H1 (cell line): ENCODE results near the gene RPS27A. TPM values are rescaled to one million over a fixed set of nuclear protein-coding genes. Genes with fewer than 3 reads are reported as not detected.

ENCODE experiments used
- CTCF ChIA-PET: fragments of 300-600 bp; sonication (Branson Sonifier 250); formaldehyde crosslinking; loops from one replicate; lab custom pipeline; 2021; ENCODE audit not compliant: partially characterized antibody; lab: Charles Lee
- POLR2A ChIA-PET: fragments of 300-600 bp; sonication (Branson Sonifier 250); formaldehyde crosslinking; loops from one replicate; lab custom pipeline; 2021; ENCODE audit warnings: inconsistent platforms; ENCODE audit not compliant: partially characterized antibody; lab: Charles Lee
- DNase-seq, 2 experiments: peaks; one replicate each; pipeline versions ENCODE4 v3.0.0 to v3.0.0-alpha.2; 2010 to 2022; ENCODE audit warnings: low spot score in 2 of 2, low read depth in 1 of 2, mixed read lengths in 1 of 2
- FAIRE-seq: peaks from 2 replicates; lab custom pipeline; 2011; peaks lifted over from hg19 to GRCh38; lab: Jason Lieb, UNC
- H2AFZ ChIP-seq: 2 replicates; pipeline ENCODE4 v1.8.1; 2012; ENCODE audit warnings: low read length, inconsistent platforms
- H2AK5ac ChIP-seq: 2 replicates; pipeline ENCODE4 v1.6.1; 2013; ENCODE audit warnings: low read depth, low read length
- H2BK120ac ChIP-seq: replicated peaks from 2 replicates; pipeline ENCODE3; 2013; ENCODE audit warnings: low read depth, low read length, inconsistent platforms
- H2BK12ac ChIP-seq: 2 replicates; pipeline ENCODE4 v1.6.1; 2013; ENCODE audit warnings: low read depth, low read length
- H2BK15ac ChIP-seq: 2 replicates; pipeline ENCODE4 v1.6.1; 2013; ENCODE audit warnings: low read length
- H2BK20ac ChIP-seq: 2 replicates; pipeline ENCODE4 v1.6.1; 2013; ENCODE audit warnings: low read length
- H2BK5ac ChIP-seq: 2 replicates; pipeline ENCODE4 v1.6.1; 2013; ENCODE audit warnings: low read depth, low read length
- H3K14ac ChIP-seq: 2 replicates; pipeline ENCODE4 v1.6.1; 2013; ENCODE audit warnings: inconsistent platforms; ENCODE audit not compliant: insufficient read length
- H3K18ac ChIP-seq: 2 replicates; pipeline ENCODE4 v1.6.1; 2013; ENCODE audit warnings: low read length; ENCODE audit errors: extremely low read depth
- H3K23ac ChIP-seq: 2 replicates; pipeline ENCODE4 v1.6.1; 2013; ENCODE audit warnings: inconsistent platforms; ENCODE audit not compliant: insufficient read length
- H3K23me2 ChIP-seq: 2 replicates; pipeline ENCODE4 v1.6.1; 2013; ENCODE audit warnings: low read depth, low read length
- H3K27ac ChIP-seq: 2 replicates; pipeline ENCODE4 v1.6.1; 2011; ENCODE audit warnings: low read depth, low read length, inconsistent platforms
- H3K27me3 ChIP-seq, 4 experiments: replicated peaks in 1 of 4; 1 replicate in 1 of 4; 2 replicates in 3 of 4; pipeline versions ENCODE4 v1.6.1 to v1.8.1; 2011 to 2013; ENCODE audit warnings: low read length in 3 of 4, mild to moderate bottlenecking in 3 of 4, inconsistent platforms in 2 of 4, mixed read lengths in 2 of 4, moderate library complexity in 1 of 4; ENCODE audit not compliant: control insufficient read depth in 3 of 4, insufficient read depth in 3 of 4; ENCODE audit errors: extremely low read depth in 1 of 4
- H3K36me3 ChIP-seq, 4 experiments: 2 replicates each; pipeline versions ENCODE4 v1.6.1 to v1.8.1; 2011 to 2013; ENCODE audit warnings: mild to moderate bottlenecking in 4 of 4, low read length in 3 of 4, moderate library complexity in 2 of 4, control low read depth in 1 of 4, inconsistent platforms in 1 of 4; ENCODE audit not compliant: insufficient read depth in 4 of 4, control insufficient read depth in 2 of 4
- H3K4ac ChIP-seq: replicated peaks from 2 replicates; pipeline ENCODE3; 2013; ENCODE audit warnings: low read length, low read depth, mixed read lengths, inconsistent platforms; ENCODE audit not compliant: insufficient read length
- H3K4me1 ChIP-seq, 4 experiments: replicated peaks in 1 of 4; 1 replicate in 1 of 4; 2 replicates in 3 of 4; pipeline versions ENCODE4 v1.6.1 to v1.8.1; 2011 to 2013; ENCODE audit warnings: low read length in 3 of 4, inconsistent platforms in 2 of 4, mixed read lengths in 1 of 4; ENCODE audit not compliant: insufficient read depth in 4 of 4, control insufficient read depth in 3 of 4
- H3K4me2 ChIP-seq, 2 experiments: 2 replicates each; pipeline versions ENCODE4 v1.6.1 to v1.8.1; 2011 to 2013; ENCODE audit warnings: low read depth in 2 of 2, low read length in 2 of 2, control low read depth in 1 of 2, inconsistent platforms in 1 of 2, mild to moderate bottlenecking in 1 of 2; ENCODE audit not compliant: insufficient read depth in 1 of 2
- H3K4me3 ChIP-seq, 4 experiments: fragments of 200-600, 300-600 bp in 1 of 4; sonication (generic), shearing (Covaris generic), sonication (Bioruptor Twin) in 1 of 4; 2 replicates each; pipeline versions ENCODE4 v1.5.1 to v1.8.1; 2011 to 2016; ENCODE audit warnings: low read length in 4 of 4, low read depth in 3 of 4, control low read depth in 2 of 4, inconsistent platforms in 2 of 4, mild to moderate bottlenecking in 2 of 4, mixed read lengths in 1 of 4, moderate library complexity in 1 of 4; ENCODE audit not compliant: insufficient read depth in 2 of 4; ENCODE audit errors: extremely low read depth in 1 of 4
- H3K56ac ChIP-seq: replicated peaks from 2 replicates; pipeline ENCODE3; 2013; ENCODE audit warnings: low read depth, mild to moderate bottlenecking, mixed read lengths, low read length, inconsistent platforms; ENCODE audit not compliant: insufficient read length
- H3K79me1 ChIP-seq: 2 replicates; pipeline ENCODE4 v1.6.1; 2013; ENCODE audit warnings: low read depth, low read length, control low read depth
- H3K79me2 ChIP-seq, 2 experiments: 2 replicates each; pipeline versions ENCODE4 v1.6.1 to v1.8.1; 2012 to 2013; ENCODE audit warnings: low read length in 2 of 2, mild to moderate bottlenecking in 2 of 2, inconsistent platforms in 1 of 2; ENCODE audit not compliant: insufficient read depth in 2 of 2, control insufficient read depth in 1 of 2
- H3K9ac ChIP-seq, 4 experiments: replicated peaks in 1 of 4; 1 replicate in 1 of 4; 2 replicates in 3 of 4; pipeline versions ENCODE4 v1.6.1 to v1.8.1; 2011 to 2013; ENCODE audit warnings: low read depth in 3 of 4, low read length in 3 of 4, control low read depth in 2 of 4, mild to moderate bottlenecking in 2 of 4, moderate library complexity in 2 of 4, inconsistent platforms in 1 of 4; ENCODE audit errors: extremely low read depth in 1 of 4
- H3K9me3 ChIP-seq, 2 experiments: 2 replicates each; pipeline versions ENCODE4 v1.6.1 to v1.8.1; 2012 to 2013; ENCODE audit warnings: mild to moderate bottlenecking in 2 of 2, moderate library complexity in 2 of 2, control low read depth in 1 of 2, inconsistent platforms in 1 of 2, low read depth in 1 of 2, low read length in 1 of 2, mixed read lengths in 1 of 2; ENCODE audit not compliant: insufficient read depth in 2 of 2
- H4K20me1 ChIP-seq, 2 experiments: replicated peaks in 1 of 2; 2 replicates each; pipeline versions ENCODE3 to v1.8.1; 2011 to 2013; ENCODE audit warnings: inconsistent platforms in 2 of 2, low read length in 2 of 2, mild to moderate bottlenecking in 1 of 2; ENCODE audit not compliant: insufficient read depth in 2 of 2, control insufficient read depth in 1 of 2
- H4K5ac ChIP-seq: 2 replicates; pipeline ENCODE4 v1.6.1; 2013; ENCODE audit warnings: low read length, low read depth, mixed read lengths, inconsistent platforms; ENCODE audit not compliant: insufficient read length
- H4K8ac ChIP-seq: 2 replicates; pipeline ENCODE4 v1.8.0; 2013; ENCODE audit warnings: mild to moderate bottlenecking, moderate library complexity, low read length, inconsistent platforms; ENCODE audit not compliant: insufficient read depth; ENCODE audit errors: extremely low read depth
- H4K91ac ChIP-seq: replicated peaks from 2 replicates; pipeline ENCODE3; 2013; ENCODE audit warnings: low read length, mixed read lengths, inconsistent platforms; ENCODE audit not compliant: insufficient read length
- ATF2 ChIP-seq: IDR thresholded peaks from 2 replicates; pipeline ENCODE4 v1.6.1; 2012; ENCODE audit warnings: low read length, inconsistent platforms
- BCL11A ChIP-seq, 2 experiments: IDR thresholded peaks; one replicate each; pipeline ENCODE4 v1.6.1; 2011; ENCODE audit warnings: low read depth in 2 of 2, low read length in 2 of 2, mild to moderate bottlenecking in 2 of 2
- CHD2 ChIP-seq: IDR thresholded peaks from 2 replicates; pipeline ENCODE4 v1.6.1; 2012; ENCODE audit warnings: low read length, improper control_type of control experiment
- CTBP2 ChIP-seq: IDR thresholded peaks from 2 replicates; pipeline ENCODE4 v1.7.0; 2011; ENCODE audit warnings: borderline replicate concordance, mild to moderate bottlenecking, moderate library complexity, mixed read lengths, low read length; ENCODE audit not compliant: insufficient read depth, insufficient read length
- MAFK ChIP-seq: IDR thresholded peaks from 2 replicates; pipeline ENCODE4 v1.6.1; 2012; ENCODE audit warnings: low read depth, mild to moderate bottlenecking, improper control_type of control experiment, low read length
- SIX5 ChIP-seq: IDR thresholded peaks from 2 replicates; pipeline ENCODE4 v1.6.1; 2011; ENCODE audit warnings: mild to moderate bottlenecking, low read depth, low read length
- WGBS, 2 experiments: shearing (Covaris generic) in 1 of 2; methylation state at CpG; one replicate each; pipeline versions ENCODE4 v1.1.6 to v1.1.7; 2013 to 2015; ENCODE audit warnings: low lambda C conversion rate in 2 of 2, mixed read lengths in 2 of 2, inconsistent platforms in 1 of 2, low coverage in 1 of 2, missing lambda C conversion rate in 1 of 2; ENCODE audit not compliant: insufficient replicate concordance in 2 of 2, insufficient coverage in 1 of 2, insufficient read length in 1 of 2; ENCODE audit errors: extremely low coverage in 1 of 2, missing lambda C conversion rate in 1 of 2; 5-methylcytosine and 5-hydroxymethylcytosine counted together
- polyA plus RNA-seq, 7 experiments: library from polyadenylated mRNA; depleted of rRNA in 3 of 7; stranded (reverse) in 5 of 7; unstranded in 2 of 7; fragments of >200 nt in 5 of 7; fragments of 200-250 nt in 2 of 7; gene quantifications; 1 replicate in 5 of 7; 2 replicates in 1 of 7; 4 replicates in 1 of 7; pipeline versions ENCODE4 v1.2.1 to v1.2.3, GENCODE V29; 2011 to 2013; ENCODE audit warnings: missing spikeins in 2 of 7, mixed read lengths in 2 of 7
- total RNA-seq: library from RNA; stranded (reverse); fragmentation: NEBNext Ultra II Directional; extraction: Animal tissue kit (Norgen Biotek cat#: 25700); gene quantifications from 2 replicates; pipeline ENCODE4 v1.2.1, GENCODE V29; 2021

Gene RPS27A
- total and polyA plus RNA-seq, 2 of the 8 experiments (the other 6 are each of a cell fraction or from before 2014, with no cell fraction given): 1,431 to 1,682 TPM

- no peaks in the 10 kb centered on the region for H3K4me1 ChIP-seq
- no peak overlapping the region for H2BK120ac ChIP-seq
- no peak overlapping the region for H2AK5ac ChIP-seq
- no peak overlapping the region for H3K9ac ChIP-seq
- CTCF ChIA-PET: no interaction called here
- no peak overlapping the region for H2AFZ ChIP-seq
- DNase-seq (no peak), FAIRE-seq (no peak)
- H3K4ac ChIP-seq: no peak overlapping the region
- H2BK15ac ChIP-seq: no peak overlapping the region
- no peaks in the 10 kb centered on the region for H3K79me1 ChIP-seq
- H4K5ac ChIP-seq: no peak overlapping the region
- H3K36me3 ChIP-seq: no peaks in the 10 kb centered on the region
- no peak overlapping the region for H3K56ac ChIP-seq
- H3K27ac ChIP-seq: no peak overlapping the region
- H3K23me2 ChIP-seq: no peaks in the 10 kb centered on the region
- H3K79me2 ChIP-seq: no peaks in the 10 kb centered on the region
- H2BK20ac ChIP-seq: no peak overlapping the region
- no peak overlapping the region for H2BK5ac ChIP-seq
- no peak overlapping the region for H3K4me2 ChIP-seq
- no peak overlapping the region for H2BK12ac ChIP-seq
- POLR2A ChIA-PET: interaction anchor here (1.2 kb wide), 1 partner anchor 20 kb away, joined by 3 read pairs; no protein-coding TSS in a partner anchor
- no peak overlapping the region for H4K91ac ChIP-seq
- H3K4me3 ChIP-seq: no peak overlapping the region
- no peak overlapping the region for H3K18ac ChIP-seq
- H3K14ac ChIP-seq: no peak overlapping the region
- H3K9me3 ChIP-seq: no peaks in the 10 kb centered on the region
- H4K8ac ChIP-seq: no peak overlapping the region
- H3K27me3 ChIP-seq: no peaks in the 10 kb centered on the region
- TF ChIP-seq ATF2 (no peak), CTBP2 (no peak), SIX5 (no peak), BCL11A (IDR thresholded peaks at IDR 0.05; ENCODE audit: low read depth in 2 of 2, low read length in 2 of 2) (no peak), MAFK (no peak), CHD2 (no peak)
- TF ChIP-seq, all 59 proteins: peak for 0
- WGBS, 2 experiments: 82% methylated on average over 2 of the region's 2 CpGs; no CpG with 5 or more reads in 1 of the 2 experiments
- no peak overlapping the region for H3K23ac ChIP-seq
- H4K20me1 ChIP-seq: peaks cover 0 to 2% of the 10 kb centered on the region in 2 experiments
Observed at GRCh38 chr2:55196526-55196925, 36.0 kb upstream of the RPS27A start.
